Left hindlimb (tissue), 1 donor: ENCODE data around the gene WFS1.

Experiments
- DNase-seq: peaks from one replicate; pipeline ENCODE4 v3.0.0-alpha.2; 2018

WFS1 gene

DNA sequence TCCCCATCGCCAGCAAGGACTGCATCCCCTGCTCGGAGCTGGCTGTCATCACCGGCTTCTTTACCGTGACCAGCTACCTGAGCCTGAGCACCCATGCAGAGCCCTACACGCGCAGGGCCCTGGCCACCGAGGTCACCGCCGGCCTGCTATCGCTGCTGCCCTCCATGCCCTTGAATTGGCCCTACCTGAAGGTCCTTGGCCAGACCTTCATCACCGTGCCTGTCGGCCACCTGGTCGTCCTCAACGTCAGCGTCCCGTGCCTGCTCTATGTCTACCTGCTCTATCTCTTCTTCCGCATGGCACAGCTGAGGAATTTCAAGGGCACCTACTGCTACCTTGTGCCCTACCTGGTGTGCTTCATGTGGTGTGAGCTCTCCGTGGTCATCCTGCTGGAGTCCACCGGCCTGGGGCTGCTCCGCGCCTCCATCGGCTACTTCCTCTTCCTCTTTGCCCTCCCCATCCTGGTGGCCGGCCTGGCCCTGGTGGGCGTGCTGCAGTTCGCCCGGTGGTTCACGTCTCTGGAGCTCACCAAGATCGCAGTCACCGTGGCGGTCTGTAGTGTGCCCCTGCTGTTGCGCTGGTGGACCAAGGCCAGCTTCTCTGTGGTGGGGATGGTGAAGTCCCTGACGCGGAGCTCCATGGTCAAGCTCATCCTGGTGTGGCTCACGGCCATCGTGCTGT lies 31.5 kb downstream of the WFS1 start:
- DNase-seq: no peak

DNA sequence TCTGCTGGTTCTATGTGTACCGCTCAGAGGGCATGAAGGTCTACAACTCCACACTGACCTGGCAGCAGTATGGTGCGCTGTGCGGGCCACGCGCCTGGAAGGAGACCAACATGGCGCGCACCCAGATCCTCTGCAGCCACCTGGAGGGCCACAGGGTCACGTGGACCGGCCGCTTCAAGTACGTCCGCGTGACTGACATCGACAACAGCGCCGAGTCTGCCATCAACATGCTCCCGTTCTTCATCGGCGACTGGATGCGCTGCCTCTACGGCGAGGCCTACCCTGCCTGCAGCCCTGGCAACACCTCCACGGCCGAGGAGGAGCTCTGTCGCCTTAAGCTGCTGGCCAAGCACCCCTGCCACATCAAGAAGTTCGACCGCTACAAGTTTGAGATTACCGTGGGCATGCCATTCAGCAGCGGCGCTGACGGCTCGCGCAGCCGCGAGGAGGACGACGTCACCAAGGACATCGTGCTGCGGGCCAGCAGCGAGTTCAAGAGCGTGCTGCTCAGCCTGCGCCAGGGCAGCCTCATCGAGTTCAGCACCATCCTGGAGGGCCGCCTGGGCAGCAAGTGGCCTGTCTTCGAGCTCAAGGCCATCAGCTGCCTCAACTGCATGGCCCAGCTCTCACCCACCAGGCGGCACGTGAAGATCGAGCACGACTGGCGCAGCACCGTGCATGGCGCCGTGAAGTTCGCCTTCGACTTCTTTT lies 32.2 kb downstream of the WFS1 start:
- DNase-seq: no peak

DNA sequence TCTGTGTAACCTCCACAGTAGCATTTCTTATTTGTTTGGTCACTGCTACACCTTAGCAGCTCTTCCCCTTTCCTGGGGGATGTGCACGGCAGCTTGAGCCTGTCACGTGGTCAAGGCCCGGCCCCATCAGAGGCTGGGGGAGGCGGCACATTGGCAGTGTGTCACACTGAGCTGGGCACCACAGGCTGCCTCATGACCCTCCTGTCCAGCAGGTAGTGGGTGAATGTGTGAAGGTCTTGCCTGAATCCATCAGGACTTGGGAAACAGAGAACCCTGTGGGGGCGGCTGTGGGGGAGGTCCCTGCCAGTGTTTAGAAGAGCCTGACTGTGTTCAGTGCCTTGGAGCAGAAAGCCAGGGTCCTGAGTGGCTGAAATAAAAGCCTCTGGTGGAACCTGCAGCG lies 33.2 kb downstream of the WFS1 start:
- no peak for DNase-seq

DNA sequence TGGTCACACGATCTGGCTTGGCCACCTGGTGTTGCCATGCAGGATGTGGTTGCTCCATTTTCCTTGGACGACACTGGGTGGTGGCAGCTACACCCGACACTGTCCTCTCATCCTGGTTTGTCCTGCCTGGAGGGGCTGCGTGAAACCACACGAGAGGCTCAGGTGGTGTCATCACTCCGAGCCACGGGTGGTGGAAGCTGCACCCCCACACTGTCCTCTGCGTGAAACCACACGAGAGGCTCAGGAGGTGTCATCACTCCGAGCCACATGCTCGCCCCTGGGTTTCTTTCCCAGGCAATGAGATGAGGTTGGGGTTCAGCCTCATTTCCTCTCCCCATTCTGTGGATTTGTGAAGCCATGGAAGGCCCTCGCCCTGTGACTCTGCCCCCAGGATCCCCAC lies 34.3 kb downstream of the WFS1 start:
- no peak for DNase-seq

DNA sequence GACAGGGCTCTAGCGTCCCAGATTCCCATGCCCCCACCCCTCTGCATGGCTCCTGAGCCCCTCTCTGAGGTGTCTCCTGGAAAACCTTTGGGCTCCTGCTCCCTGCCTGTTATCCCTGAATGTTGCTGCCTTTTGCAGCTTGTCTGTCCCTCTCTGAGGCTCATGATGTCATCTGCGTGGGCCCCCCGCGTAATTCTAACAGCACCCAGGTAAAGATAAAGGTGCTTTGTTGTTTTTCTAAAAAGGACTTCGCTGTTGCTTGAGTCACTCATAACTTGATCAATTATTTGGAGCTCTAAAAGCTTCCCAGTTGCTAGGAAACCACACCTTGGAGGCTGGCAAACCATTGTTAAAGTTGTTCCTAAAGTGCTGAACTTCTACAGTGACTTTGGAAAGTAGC lies 36.6 kb downstream of the WFS1 start:
- DNase-seq: no peak

DNA sequence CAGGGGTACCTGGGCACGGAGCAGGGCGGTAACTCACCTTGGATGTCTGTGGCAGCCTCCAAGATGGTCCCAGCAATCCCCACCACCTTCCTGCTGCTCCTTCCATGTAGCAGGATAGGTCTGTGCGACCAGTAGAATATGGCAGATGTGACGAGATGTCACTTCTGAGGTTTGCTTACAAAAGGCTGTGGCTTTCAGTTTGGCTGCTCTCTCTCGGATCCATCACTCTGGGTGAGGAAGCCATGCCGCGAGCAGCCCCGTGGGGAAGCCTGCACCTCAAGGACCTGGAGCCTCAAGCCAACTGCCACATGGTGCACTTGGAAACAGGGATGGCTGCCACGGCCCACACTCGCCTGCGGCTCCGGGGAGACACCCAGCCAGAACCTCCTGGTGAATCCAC lies 37.6 kb downstream of the WFS1 start:
- no peak for DNase-seq

DNA sequence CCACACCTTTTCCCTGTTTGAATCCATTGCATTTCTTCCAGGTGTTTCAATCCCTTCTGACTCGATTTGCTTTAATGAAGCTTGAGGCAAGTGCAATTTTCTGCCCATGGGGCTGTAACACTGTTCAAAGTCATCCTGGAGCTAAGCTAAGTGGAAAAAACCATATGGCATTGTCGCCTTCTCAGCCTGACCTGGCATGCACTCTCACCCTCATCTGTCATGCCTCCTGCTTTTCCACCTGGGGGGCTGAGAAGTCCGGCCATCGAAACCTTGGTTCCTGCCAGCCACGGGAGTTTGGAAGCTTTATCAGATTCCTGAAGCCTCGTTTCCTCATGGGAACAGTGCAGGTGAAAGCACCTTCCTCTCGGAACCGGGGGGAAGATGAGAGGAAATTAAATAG lies 38.2 kb downstream of the WFS1 start:
- no peak for DNase-seq

DNA sequence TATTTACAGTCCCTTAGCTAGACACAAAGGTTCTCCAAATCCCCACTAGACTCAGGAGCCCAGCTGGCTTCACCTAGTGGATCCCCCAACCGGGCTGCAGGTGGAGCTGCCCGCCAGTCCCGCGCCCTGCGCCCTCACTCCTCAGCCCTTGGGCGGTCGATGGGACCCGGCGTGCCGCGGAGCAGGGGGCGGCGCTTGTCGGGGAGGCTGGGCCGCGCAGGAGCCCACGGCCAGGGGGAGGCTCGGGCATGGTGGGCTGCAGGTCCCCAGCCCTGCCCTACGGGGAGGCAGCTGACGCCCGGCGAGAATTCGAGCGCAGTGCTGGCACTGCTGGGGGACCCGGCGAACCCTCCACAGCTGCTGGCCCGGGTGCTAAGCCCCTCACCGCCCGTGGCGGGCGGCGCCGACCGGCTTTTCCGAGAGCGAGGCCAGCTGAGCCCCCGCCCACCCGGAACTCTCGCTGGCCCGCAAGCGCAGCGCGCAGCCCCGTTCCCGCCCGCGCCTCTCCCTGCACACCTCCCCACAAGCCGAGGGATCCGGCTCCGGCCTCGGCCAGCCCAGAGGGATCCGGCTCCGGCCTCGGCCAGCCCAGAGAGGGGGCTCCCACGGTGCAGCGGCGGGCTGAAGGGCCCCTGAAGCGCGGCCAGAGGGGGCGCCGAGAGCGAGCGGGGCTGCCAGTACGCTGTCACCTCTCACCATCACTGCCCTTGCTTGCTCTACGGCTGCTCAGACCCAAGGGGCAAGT lies 39.4 kb downstream of the WFS1 start:
- peak; percentile 50 for DNase-seq

DNA sequence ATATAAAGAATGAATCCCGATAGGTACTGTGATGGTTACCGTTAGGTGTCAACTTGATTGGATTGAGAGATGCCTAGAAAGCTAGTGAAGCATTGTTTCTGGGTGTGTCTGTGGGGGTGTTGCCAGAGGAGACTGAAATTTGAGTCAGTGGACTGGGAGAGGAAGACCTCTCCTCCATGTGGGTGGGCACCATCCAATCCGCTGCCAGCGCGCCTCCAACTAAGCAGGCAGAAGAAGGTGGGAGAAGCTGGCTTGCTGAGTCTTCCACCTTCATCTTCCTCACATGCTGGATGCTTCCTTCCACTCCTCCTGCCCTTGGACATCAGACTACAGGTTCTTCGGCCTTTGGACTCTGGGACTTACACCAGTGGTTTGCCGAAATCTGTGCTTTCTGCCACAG lies 40.1 kb downstream of the WFS1 start:
- DNase-seq: no peak

DNA sequence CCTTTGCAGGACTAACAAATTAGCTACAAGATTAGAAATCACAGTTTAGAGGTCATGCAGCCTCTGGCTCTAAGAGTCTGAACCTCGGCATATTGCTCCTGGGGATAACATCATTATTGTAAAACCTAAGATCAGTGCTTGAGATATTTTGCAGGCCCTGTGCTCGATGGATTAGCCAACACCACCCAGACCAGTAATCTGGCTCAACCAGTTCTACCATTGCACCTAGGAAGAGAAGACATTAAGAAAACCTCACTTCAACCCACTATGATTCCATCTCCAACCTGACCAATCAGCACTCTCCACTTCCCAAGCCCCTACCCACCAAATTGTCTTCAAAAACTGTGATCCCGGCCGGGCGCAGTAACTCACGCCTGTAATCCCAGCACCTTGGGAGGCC lies 43.6 kb downstream of the WFS1 start:
- no peak for DNase-seq

DNA sequence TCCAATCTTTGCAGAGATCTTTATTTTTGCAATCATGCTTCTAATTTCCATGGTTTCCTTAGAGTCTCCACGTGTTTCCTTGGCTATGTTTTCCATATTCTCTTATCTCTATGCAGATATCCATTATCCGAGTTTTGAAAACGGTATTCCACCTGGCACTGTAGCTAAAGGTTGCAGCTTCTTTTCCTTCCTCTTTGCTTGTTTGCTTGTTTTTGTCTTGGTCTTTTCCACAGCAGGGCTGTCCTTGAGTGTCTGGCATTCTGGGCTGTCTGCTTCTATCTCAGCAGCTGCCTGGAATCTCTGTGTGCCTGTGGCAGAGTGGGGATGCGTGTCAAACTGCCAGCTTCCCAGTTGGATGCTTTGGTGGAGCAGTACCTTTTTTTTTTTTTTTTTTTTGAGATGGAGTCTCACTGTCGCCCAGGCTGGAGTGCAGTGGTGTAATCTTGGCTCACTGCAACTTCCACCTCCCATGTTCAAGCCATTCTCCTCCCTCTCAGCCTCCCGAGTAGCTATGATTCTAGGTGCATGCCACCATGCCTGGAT lies 46.9 kb downstream of the WFS1 start:
- DNase-seq: no peak

DNA sequence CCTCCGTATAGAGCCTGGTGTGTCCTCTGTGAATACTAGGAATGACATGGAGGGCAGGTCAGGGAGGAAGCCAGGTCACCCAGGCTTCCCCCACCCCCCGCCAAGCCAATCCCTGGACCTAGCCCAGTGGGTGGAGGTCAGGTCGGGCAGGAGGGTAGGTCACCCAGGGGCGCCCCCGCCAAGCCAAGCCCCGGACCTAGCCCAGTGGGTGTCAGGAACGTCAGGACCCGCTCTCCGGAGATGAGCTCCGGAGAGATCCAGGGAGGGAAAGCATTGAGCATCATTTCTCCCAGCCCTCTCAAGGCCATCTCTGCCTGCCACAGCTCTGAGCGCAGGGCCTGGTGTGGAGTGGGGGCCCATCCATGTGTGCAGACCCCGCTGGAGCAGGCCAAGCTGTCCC lies 48.6 kb downstream of the WFS1 start:
- DNase-seq: no peak

DNA sequence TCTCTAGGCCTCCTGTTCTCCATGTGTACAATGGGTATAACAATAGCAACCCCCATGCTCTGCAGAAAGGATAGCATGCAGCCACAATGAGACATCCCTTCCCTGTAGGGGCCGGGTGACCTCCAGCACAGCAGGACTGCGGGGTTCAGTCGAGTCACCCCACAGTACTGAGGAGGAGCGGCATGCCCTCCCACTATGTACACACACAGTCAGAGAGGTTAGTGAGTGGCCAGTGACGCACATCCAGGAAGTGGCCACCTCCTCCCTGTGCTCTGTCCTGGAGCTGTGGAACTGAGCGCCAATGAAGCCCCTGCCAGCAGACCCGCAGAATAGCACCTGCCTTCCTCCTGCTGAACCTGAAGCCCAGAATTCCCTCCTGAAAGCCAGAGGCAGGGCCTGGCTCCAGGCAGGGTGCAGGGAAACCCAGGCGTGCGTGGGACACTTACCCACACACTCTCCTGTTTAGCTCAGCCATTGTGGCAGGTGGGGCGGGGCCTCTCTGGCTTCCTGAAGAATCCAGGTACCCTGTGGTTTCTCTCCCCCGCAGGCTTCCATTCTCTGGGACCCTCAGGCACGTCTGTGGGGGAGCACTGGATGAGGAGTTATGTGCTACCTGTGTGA lies 50.0 kb downstream of the WFS1 start:
- no peak for DNase-seq

DNA sequence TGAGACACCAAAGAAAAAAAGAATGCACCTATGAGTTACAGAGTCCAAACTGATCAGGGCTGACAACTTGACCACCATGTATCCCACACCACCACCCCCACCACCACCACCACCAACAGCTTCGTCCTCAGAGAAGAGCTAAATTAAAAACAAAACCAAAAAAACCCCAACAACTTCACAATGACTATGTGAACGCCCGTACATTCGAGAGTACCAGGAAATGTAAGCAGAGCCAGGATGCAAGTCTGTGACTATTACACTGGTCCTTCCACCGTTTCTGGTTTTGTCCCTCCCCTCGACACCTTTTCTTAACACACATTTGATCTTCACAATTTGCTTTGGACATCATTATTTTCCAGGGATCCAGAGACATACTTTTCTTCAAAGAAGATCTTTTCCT lies 51.0 kb downstream of the WFS1 start:
- DNase-seq: no peak

DNA sequence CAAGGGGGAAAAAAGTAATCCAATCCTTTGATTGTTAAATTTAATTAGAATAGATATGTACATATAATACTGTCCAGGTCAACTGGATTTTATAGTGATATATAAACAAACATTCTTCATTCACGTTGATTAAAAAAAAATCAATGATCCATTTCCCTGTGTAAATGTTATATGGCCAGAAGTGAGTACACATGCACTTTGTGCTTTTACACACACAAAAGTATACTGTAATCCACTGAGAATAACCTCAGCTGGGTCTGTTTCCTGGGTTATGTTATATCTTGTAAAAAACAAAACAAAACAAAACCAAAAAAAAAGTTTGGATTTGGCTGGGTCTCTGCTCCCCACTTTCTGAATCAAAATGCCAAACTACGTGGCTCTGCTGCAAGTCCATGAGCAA lies 51.7 kb downstream of the WFS1 start:
- DNase-seq: no peak

DNA sequence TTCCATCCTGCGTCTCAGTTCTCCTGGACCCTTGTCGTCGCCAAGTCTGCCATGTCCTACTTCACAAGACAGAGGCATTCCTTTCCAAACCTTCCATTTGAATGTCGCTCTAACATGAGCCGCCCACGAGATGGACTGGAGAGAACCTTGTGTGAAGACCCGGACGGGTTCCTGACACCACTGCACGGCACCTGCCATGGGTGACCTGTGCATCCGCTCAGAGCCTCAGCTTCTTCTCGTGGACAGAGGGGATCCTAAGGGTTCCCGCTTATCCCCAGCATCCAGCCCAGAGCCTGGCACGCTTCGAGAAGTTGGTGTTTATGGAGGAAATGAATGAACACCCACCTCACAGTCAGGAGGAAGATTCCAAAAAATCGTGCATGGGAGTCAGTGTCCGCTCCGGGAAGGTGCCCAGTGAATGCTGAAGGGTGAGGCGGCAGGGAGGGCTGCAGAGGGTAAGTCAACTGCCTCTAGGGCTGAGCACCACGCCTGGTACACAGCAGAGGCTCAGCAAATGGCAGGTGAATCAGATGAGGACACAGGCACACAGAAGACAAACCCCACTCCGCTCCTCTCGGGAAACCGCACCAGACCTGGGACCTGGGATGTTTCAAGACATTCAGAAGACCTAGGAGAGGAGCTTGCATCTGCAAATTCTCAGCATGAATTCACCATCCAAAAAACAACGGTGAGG lies 52.6 kb downstream of the WFS1 start:
- no peak for DNase-seq

DNA sequence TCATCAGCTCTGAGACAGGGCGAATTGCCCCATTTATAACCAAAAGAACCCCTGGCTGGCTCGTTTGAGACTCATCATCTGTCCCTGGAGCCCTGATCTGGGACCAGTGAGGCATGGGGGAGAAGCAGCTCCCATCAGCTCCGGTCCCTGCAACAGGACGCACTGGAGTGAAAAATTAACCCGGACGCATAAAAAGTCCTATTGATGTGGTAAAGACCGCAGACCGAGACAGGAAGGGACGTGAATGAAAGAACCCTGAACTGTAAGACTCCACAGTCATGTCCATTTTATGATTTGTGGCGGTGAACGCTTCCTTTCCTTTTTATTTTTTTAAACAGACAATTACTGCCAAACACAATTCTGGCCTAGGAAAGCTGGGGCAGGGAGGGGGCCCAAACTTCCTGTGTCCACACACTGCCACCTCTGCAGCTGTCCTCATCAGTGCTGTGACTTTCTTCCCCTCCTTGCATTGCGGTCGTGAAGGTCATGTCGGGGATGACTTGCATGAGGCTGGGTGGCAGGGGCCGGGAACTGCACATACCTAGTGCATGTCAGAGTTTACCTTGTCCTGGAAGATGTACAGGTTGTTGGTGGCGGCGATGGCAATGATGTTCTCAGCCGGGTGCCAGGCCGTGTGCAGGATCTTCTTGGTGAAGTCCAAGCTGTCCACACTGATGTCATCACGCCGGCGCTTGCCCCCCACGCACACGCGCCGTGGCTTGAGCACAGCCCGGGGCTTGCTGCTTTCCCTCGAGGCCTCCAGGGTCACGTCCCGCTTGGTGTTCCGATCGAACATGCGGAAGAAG lies 53.3 kb downstream of the WFS1 start:
- no peak for DNase-seq

DNA sequence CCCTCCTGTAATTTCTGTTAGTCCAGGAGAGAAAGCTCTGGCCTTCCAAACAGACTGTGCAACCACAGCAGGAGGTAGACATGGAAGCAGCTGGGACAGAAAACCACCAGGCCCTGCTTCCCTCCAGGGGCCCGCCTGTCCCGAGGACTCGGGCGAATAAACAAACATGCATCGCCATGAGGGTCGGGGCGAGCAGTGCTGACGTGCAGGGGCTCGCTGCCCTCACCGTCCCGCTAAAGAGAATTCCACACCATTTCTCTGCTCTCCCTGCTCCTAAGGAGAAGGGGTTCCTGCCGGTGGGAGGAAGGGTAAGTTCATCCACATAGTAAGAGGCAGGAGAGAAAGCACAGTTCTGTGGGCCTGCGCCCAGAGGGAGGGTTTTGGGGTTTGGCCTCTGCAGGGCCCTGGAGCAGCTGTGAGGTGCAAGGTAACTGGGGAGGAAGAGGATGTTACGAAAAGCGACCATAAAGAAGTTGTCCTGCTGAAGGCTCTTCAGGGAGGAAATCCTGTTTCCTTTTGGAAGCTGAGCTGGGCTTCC lies 54.9 kb downstream of the WFS1 start:
- DNase-seq: no peak

DNA sequence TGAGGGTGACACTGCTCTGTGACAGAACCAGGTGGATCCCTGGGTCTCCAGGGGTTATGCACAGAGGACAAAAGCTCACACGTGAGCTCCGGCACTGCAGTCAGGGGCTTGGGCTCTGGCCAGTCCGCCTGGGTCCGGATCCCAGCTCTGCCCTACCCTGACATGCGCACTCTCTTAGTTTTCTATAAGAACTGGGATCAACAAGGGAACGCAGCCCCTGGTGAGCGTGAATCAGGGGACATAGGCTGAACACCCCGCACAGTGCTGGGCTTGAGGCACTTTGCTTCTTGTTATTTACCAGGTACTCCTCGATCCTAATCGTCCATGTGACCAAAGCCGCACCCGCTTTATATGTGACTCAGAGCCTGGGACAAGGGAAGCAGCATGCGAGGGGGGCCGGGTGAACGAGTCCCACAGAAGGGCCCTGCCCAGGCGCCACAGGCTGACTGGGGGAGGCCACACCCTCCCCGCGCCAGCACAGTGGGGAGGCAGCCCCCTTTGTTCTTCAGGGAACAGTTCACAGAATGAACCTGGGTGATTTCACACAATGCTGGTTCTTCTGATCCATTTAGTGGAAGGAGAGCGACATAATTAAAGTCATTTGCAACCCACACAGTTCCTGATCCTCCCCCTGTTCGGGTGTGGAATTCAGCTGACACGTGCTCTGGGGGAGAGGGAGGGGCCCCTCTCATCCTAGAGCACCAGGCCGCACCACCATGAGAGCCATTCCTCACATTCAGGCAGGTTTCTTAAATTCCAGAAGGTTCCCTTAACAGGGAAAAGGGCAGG lies 55.5 kb downstream of the WFS1 start:
- no peak for DNase-seq

DNA sequence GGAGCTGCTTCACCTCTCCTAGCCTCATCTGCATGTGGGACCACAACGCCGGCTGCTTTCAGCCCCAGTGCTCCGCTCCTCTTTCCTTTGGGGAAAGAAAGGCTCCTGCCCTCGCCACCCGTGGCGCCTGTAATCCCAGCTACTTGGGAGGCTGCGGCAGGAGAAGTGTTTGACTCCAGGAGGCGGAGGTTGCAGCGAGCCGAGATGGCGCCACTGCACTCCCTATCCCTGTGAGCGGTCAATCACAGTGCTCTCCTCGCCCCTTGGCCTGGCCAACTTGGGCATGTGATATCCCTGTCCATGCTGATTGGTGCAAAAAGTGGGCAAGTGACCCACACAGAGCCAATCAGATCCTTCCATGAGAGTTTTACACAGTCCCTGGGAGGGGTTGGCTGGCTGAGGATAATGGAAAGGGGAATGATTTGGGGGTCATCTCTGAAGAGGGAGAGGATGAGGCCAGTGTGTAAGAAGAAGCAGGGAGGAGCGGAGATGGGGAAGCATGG lies 56.2 kb downstream of the WFS1 start:
- DNase-seq: no peak
